GM12873 (cell line): ENCODE data around the gene RBM48.

Experiments
- CTCF ChIP-seq: IDR thresholded peaks from 2 replicates; pipeline ENCODE4 v1.5.1; 2012; ENCODE audit warnings: low read depth, mild to moderate bottlenecking, moderate library complexity, low read length, control low read depth; ENCODE audit not compliant: insufficient read depth; ENCODE audit errors: missing control alignments

Gene RBM48

GRCh38 chr7:92527300-92528187 lies 1.1 kb upstream of the RBM48 start:
- TF ChIP-seq CTCF: peak; percentile 23

- no peak for TF ChIP-seq CTCF
These were observed 316 bp downstream of the RBM48 start for GRCh38 chr7:92528958-92529264.

GRCh38 chr7:92534572-92534971 lies 6.0 kb downstream of the RBM48 start:
- TF ChIP-seq CTCF: no peak

- no peak for TF ChIP-seq CTCF
These were observed 18.4 kb downstream of the RBM48 start for GRCh38 chr7:92546856-92547497.

GRCh38 chr7:92547579-92547978 lies 19.0 kb downstream of the RBM48 start:
- TF ChIP-seq CTCF: no peak

- no peak for TF ChIP-seq CTCF
These were observed 21.6 kb downstream of the RBM48 start for GRCh38 chr7:92550194-92550593.

- no peak for TF ChIP-seq CTCF
These were observed 28.7 kb downstream of the RBM48 start for GRCh38 chr7:92557249-92557648.
